BLaER1 (cell line): ENCODE results near the gene PLN.

Source experiments
- H3K27ac ChIP-seq: shearing (Covaris generic); formaldehyde crosslinking; 2 replicates; pipeline ENCODE4 v1.8.1; 2022
- H3K27me3 ChIP-seq: shearing (Covaris generic); formaldehyde crosslinking; 2 replicates; pipeline ENCODE4 v1.8.1; 2022
- H3K36me3 ChIP-seq: shearing (Covaris generic); formaldehyde crosslinking; 2 replicates; pipeline ENCODE4 v1.8.1; 2022
- H3K4me1 ChIP-seq: shearing (Covaris generic); formaldehyde crosslinking; 2 replicates; pipeline ENCODE4 v1.8.1; 2022
- H3K4me2 ChIP-seq: shearing (Covaris generic); formaldehyde crosslinking; 2 replicates; pipeline ENCODE4 v1.8.1; 2022
- H3K4me3 ChIP-seq: shearing (Covaris generic); formaldehyde crosslinking; 2 replicates; pipeline ENCODE4 v1.8.1; 2022
- H3K9ac ChIP-seq: shearing (Covaris generic); formaldehyde crosslinking; 2 replicates; pipeline ENCODE4 v1.8.1; 2022
- H3K9me3 ChIP-seq: shearing (Covaris generic); formaldehyde crosslinking; 2 replicates; pipeline ENCODE4 v1.8.1; 2022
- H4K20me1 ChIP-seq: shearing (Covaris generic); formaldehyde crosslinking; 2 replicates; pipeline ENCODE4 v1.8.1; 2022
- Cebpa-rat ChIP-seq: shearing (Covaris generic); IDR thresholded peaks from 2 replicates; pipeline ENCODE4 v1.8.1; 2022

PLN gene

DNA sequence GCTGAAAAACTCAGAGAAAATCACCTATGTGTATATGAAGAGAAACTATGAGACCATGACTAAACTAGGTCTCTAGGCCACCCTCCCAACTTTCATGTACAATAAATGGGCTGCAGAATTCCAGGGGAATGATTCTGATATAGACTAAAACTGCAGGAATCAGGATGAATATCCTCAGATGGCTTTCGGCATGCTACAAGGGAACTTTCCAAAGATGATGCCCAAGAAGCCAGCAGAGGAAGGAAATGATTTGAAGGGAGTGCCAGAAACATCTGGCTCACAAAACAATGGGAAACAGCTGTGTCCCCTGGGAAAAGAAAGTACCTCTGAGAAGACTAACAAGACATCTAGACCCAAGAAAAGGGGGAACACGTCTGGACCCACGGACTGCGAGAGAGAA lies 41.1 kb downstream of the PLN start:
- no peak overlapping the region for H3K9ac ChIP-seq
- no peak overlapping the region for H3K27ac ChIP-seq
- H4K20me1 ChIP-seq, result 0 out of 2 replicates have a peak, but pooled peaks cover 6% of the 10 kb centered on the region
- no peak overlapping the region for H3K4me2 ChIP-seq
- no peaks in the 10 kb centered on the region for H3K36me3 ChIP-seq
- H3K4me3 ChIP-seq, result no peak overlapping the region
- H3K27me3 ChIP-seq, result no peaks in the 10 kb centered on the region
- H3K4me1 ChIP-seq, result peaks cover 13% of the 10 kb centered on the region
- TF ChIP-seq Cebpa-rat, result no peak
- H3K9me3 ChIP-seq, result no peaks in the 10 kb centered on the region

DNA sequence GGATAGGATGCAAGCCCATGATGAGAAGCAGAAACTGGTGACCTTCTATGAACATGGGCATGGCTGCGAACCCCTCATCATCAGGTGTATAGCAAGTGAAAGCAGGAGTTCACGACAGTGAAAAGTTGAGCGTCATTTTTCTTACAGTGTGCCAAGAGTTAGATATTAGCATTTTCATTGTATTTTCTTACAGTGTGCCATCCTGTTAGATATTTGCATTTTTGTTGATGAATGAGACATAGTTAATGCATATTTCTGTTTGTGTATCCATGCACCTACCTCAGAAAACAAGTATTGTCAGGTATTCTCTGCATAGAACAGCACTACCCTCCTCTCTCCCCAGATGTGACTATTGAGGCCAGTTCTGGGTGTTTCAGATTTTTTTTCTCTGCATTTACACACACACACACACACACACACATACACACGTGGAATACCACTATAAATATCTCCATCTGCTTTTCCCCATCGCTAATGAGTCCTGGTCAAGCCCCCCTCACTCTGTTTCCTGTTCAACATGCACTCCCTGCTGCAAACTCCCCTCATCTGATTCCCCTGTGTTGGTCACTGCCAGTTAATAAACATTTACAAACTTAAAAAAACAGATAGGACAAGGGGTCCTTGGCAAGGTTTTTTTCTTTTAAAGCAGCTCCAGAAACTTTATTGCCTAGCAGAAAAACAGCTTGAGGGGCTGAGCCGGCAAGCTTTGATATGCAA lies 41.7 kb downstream of the PLN start:
- Histone ChIP-seq H3K4me2 (no peak overlapping the region), H3K27ac (no peak overlapping the region), H3K4me3 (no peak overlapping the region), H3K4me1 (peaks cover 13% of the 10 kb centered on the region), H3K9ac (no peak overlapping the region), H3K9me3 (no peaks in the 10 kb centered on the region), H3K36me3 (no peaks in the 10 kb centered on the region), H4K20me1 (0 out of 2 replicates have a peak, but pooled peaks cover 2% of the 10 kb centered on the region), H3K27me3 (no peaks in the 10 kb centered on the region)
- no peak for TF ChIP-seq Cebpa-rat

DNA sequence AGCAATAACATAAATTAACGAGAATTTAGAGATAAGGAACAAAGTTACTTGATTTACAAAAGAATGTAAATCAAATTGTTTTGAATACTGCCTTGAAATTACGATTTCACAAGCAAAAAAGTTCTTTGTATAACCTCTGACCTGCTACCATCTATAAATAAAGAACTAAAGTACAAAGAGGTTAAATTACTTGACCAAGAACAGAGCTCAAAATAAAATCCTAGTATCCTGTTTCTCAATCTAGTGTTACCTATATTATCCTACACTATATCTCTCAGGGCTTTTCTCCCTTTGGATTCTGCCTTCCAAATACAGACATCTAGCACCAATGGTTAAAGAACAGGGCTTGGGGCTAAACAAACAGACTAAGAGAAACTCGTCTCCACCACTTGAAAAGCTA lies 43.8 kb downstream of the PLN start:
- no peaks in the 10 kb centered on the region for H3K27me3 ChIP-seq
- TF ChIP-seq Cebpa-rat, result no peak
- no peak overlapping the region for H3K4me3 ChIP-seq
- H3K9me3 ChIP-seq, result no peaks in the 10 kb centered on the region
- H4K20me1 ChIP-seq, result no peaks in the 10 kb centered on the region
- H3K4me1 ChIP-seq, result peaks cover 13% of the 10 kb centered on the region
- H3K27ac ChIP-seq, result no peak overlapping the region
- H3K36me3 ChIP-seq, result no peaks in the 10 kb centered on the region
- H3K9ac ChIP-seq, result no peak overlapping the region
- no peak overlapping the region for H3K4me2 ChIP-seq

DNA sequence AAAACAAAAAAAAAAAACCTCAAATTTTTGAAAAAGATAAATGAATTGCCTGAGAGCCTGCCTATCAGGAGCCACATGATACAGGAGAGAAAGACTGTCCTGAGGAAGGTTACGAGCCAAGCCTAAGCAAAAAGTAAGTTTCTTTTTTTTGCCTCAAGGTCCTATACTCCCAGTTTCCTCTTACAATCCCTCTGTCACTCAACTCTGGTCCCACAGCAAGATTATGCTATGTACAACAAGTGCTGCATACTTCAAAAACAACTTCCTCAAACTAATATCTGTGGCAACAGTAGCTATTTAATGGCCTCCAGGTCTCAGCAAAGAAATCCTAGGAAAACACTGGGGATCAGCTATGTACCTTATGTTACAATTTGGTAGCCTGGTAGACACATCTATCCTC lies 46.8 kb downstream of the PLN start:
- no peak for TF ChIP-seq Cebpa-rat
- Histone ChIP-seq H3K27me3 (no peaks in the 10 kb centered on the region), H3K9me3 (no peaks in the 10 kb centered on the region)

DNA sequence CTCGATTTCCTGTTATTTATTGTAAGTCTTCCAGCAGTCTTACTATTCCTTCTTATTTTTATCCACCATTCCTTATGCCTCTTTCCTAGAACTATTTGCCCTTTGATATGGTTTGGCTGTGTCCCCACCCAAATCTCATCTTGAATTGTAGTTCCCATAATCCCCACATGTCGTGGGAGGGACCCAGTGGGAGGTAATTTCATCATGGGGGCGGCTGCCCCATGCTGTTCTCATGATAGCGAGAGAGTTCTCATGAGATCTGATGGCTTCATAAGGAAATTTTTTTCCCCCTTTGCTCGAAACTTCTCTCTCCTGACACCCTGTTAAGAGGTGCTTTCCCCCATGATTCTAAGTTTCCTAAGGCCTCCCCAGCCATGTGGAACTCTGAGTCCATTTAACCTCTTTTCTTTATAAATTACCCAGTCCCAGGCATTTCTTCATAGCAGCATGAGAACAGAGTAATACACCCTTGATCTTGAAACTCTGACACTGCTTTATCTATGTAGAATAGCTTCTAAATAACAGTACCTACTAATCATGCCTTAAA lies 48.8 kb downstream of the PLN start:
- Histone ChIP-seq H3K27me3 (no peaks in the 10 kb centered on the region), H3K27ac (no peak overlapping the region), H3K36me3 (no peaks in the 10 kb centered on the region), H3K4me1 (no peaks in the 10 kb centered on the region), H3K9me3 (no peaks in the 10 kb centered on the region), H3K9ac (no peak overlapping the region), H3K4me2 (no peak overlapping the region), H3K4me3 (no peak overlapping the region), H4K20me1 (no peaks in the 10 kb centered on the region)
- TF ChIP-seq Cebpa-rat, result no peak

More for the DNA sequence above, 46.8 kb downstream of the PLN start:
- no peaks in the 10 kb centered on the region for H3K36me3 ChIP-seq
- H3K4me1 ChIP-seq, result peaks cover 6% of the 10 kb centered on the region
- no peaks in the 10 kb centered on the region for H4K20me1 ChIP-seq
- H3K27ac ChIP-seq, result no peak overlapping the region
- H3K4me2 ChIP-seq, result no peak overlapping the region
- no peak overlapping the region for H3K9ac ChIP-seq
- H3K4me3 ChIP-seq, result no peak overlapping the region

DNA sequence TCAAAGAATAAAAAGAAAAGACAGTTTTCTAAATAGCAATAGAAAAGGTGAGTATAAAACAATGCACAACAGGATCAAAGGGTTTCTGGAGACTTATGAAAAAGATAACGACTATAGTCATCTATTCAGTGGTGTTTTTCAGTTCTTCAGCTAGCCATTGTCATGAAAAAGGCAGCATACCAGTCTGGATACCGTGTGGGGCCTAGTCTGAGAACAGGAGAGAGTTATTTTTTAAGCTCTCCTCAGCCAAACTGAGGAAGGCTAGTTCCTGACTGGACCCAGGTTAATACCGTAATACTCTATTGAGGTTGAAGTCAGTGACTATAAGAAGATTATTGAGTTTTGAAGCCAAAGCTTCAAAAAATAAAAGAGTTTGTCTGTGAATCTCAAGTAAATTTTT lies 49.5 kb downstream of the PLN start:
- Histone ChIP-seq H3K27me3 (no peaks in the 10 kb centered on the region), H3K9me3 (no peaks in the 10 kb centered on the region), H3K36me3 (no peaks in the 10 kb centered on the region), H4K20me1 (no peaks in the 10 kb centered on the region), H3K27ac (no peak overlapping the region), H3K4me3 (no peak overlapping the region), H3K9ac (no peak overlapping the region), H3K4me1 (no peaks in the 10 kb centered on the region), H3K4me2 (no peak overlapping the region)
- no peak for TF ChIP-seq Cebpa-rat

DNA sequence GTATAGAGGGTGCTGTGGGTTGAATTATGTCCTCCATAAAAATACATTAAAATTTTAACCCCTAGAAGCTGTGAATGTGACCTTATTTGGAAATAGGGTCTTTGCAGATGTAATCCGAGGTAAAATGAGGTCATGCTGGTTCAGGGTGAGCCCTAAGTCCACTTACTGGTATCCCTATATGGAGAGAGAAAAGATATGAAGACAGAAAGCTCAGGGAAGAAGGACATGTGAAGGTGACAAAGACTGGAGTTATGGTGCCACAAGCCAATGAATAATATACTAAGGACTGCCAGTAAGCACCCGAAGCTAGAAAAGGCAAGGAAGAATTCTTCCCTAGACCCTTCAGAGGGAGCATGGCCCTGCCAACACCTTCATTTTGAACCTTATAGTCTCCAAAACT lies 50.2 kb downstream of the PLN start:
- no peaks in the 10 kb centered on the region for H3K4me1 ChIP-seq
- no peak for TF ChIP-seq Cebpa-rat
- no peaks in the 10 kb centered on the region for H3K36me3 ChIP-seq
- no peaks in the 10 kb centered on the region for H4K20me1 ChIP-seq
- H3K9me3 ChIP-seq, result 0 out of 2 replicates have a peak, but pooled peaks cover 4% of the 10 kb centered on the region
- no peak overlapping the region for H3K4me2 ChIP-seq
- no peak overlapping the region for H3K9ac ChIP-seq
- no peak overlapping the region for H3K4me3 ChIP-seq
- no peaks in the 10 kb centered on the region for H3K27me3 ChIP-seq
- no peak overlapping the region for H3K27ac ChIP-seq

DNA sequence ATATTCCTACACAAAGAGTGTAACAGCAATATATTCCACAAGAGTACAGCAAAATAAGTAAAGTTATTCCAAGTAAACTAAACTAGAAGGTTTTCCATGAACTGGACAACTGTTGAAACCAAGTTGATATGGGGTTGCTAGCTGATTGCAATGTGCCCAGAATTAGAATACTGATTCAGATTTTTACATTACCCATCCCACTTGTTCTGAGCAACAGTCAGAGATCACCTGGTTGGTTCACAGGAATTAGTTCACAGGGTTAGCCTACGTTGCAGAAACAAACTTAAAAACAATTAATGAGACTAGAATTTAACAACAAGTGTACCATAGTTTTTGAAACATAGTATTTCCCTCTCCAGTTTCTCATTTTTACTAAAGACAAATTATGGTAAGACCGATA lies 54.2 kb downstream of the PLN start:
- no peak for TF ChIP-seq Cebpa-rat
- H3K9ac ChIP-seq, result no peak overlapping the region
- H3K4me2 ChIP-seq, result no peak overlapping the region
- H3K9me3 ChIP-seq, result peaks cover 15% of the 10 kb centered on the region
- no peaks in the 10 kb centered on the region for H3K36me3 ChIP-seq
- no peaks in the 10 kb centered on the region for H3K4me1 ChIP-seq
- no peaks in the 10 kb centered on the region for H3K27me3 ChIP-seq
- H4K20me1 ChIP-seq, result no peaks in the 10 kb centered on the region
- H3K4me3 ChIP-seq, result no peak overlapping the region
- H3K27ac ChIP-seq, result no peak overlapping the region

DNA sequence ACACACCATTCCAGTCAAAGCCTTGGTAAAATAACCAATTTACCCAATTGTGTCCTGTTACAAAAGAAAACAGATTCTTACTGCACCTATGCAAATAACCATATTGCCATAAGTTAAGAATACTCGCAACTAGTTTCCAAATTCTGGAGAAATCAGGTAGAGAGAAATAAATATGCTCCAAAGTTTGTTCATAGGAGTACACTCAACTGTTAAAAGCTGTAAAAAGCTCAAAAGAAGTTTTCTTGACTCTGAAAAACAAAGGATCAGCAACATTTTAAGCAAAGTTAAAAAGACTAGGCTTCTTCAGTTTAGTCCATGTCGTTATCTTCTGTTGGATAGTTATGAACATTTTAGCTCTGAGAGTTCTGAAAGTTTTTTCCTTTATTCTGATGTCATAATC lies 55.3 kb downstream of the PLN start:
- no peak overlapping the region for H3K9ac ChIP-seq

DNA sequence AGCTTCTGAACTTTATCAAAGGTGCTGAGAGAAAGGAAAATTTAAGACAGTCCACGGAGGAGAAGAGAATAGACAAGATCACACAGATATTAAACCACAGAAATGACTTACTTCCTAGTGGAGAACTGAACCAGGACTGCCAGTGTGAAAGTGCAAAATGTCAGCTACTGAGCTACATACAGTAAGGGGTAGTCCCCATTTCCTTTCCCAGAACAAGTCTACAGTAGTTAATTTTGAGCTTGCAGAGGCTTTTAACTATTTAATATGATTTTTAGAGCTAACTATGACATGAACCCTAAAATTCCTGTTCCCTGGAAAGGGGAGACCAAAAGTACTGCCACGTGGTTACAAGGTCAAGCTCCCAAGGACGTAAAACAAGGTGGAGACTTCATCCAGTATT lies 58.2 kb downstream of the PLN start:
- Histone ChIP-seq H3K9me3 (peaks cover 21% of the 10 kb centered on the region), H3K4me2 (no peak overlapping the region), H3K27me3 (no peaks in the 10 kb centered on the region), H3K4me1 (no peaks in the 10 kb centered on the region), H3K36me3 (no peaks in the 10 kb centered on the region), H4K20me1 (no peaks in the 10 kb centered on the region), H3K27ac (no peak overlapping the region), H3K4me3 (no peak overlapping the region), H3K9ac (no peak overlapping the region)
- TF ChIP-seq Cebpa-rat, result no peak

More for the DNA sequence above, 55.3 kb downstream of the PLN start:
- H3K4me3 ChIP-seq, result no peak overlapping the region
- H3K36me3 ChIP-seq, result no peaks in the 10 kb centered on the region
- TF ChIP-seq Cebpa-rat, result no peak
- no peaks in the 10 kb centered on the region for H3K27me3 ChIP-seq
- no peak overlapping the region for H3K27ac ChIP-seq
- no peaks in the 10 kb centered on the region for H3K4me1 ChIP-seq
- H4K20me1 ChIP-seq, result no peaks in the 10 kb centered on the region
- H3K9me3 ChIP-seq, result peaks cover 15% of the 10 kb centered on the region
- no peak overlapping the region for H3K4me2 ChIP-seq
